Measurements from ENCODE around the gene SLC22A31. TPM values are rescaled to one million over a fixed set of nuclear protein-coding genes. Genes with fewer than 3 reads are reported as not detected.
"Not testable (repeated sequence)": the region's sequence is repeated elsewhere in the genome, so short reads cannot be mapped to it uniquely, and the experiment has no call there.

Gene SLC22A31
- total RNA-seq, 5 donors from 2014 or later (not counting 1 experiment from before 2014, with no cell fraction given) = 0.49 to 2.7 (median 1.3) TPM

DNA sequence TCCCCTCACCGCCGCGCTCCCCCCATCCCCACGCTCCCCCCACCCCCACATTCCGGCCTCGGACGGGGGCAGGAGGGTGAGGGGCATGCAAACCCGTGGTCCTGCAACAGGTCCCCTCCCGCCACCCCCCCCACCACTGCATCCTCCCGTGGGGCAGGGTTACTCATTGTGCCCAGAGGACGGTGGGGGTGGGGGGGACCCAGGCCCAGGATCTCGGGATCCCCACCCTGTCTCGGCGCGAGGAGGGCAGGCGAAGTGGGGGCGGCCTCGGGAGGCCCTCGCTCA lies 8.5 kb downstream of the SLC22A31 start:
- DNase-seq = no peak
- Histone ChIP-seq H3K4me3 (ENCODE audit: control insufficient read depth in 1 of 2, extremely low read depth in 1 of 2, low read length in 1 of 2) (no peak overlapping the region), H3K27ac (ENCODE audit: low read length) (no peak overlapping the region), H3K27me3 (replicated peaks in 1 of 2; ENCODE audit: control insufficient read depth in 2 of 2, extremely low read depth in 1 of 2, insufficient read depth in 2 of 2, low read length in 1 of 2) (peaks cover 0 to 4% of the 10 kb centered on the region in 2 experiments), H3K4me1 (ENCODE audit: control insufficient read depth in 1 of 2, extremely low read depth in 1 of 2, insufficient read depth in 2 of 2, low read length in 2 of 2) (peaks cover 0 to 13% of the 10 kb centered on the region in 2 experiments), H3K9me3 (no peaks in the 10 kb centered on the region), H3K36me3 (ENCODE audit: control insufficient read depth in 2 of 2, extremely low read depth in 1 of 2, insufficient read depth in 1 of 2, low read length in 1 of 2) (no peaks in the 10 kb centered on the region)
- Mint-ChIP-seq H3K4me3 (no peak overlapping the region), H3K4me1 (peaks cover 0 to 6% (median 0%) of the 10 kb centered on the region in 3 donors), H3K27ac (no peak overlapping the region), H3K27me3 (peaks cover 0 to 3% of the 10 kb centered on the region in 2 donors), H3K9me3 (no peaks in the 10 kb centered on the region), H3K36me3 (no peaks in the 10 kb centered on the region)
- CTCF ChIA-PET = no interaction called here
- 5% methylated on average over 7 of the region's 19 CpGs for WGBS (ENCODE audit: insufficient coverage)
- POLR2A ChIA-PET = no interaction called here
- ATAC-seq (replicated peaks in 1 of 4) = no peak

DNA sequence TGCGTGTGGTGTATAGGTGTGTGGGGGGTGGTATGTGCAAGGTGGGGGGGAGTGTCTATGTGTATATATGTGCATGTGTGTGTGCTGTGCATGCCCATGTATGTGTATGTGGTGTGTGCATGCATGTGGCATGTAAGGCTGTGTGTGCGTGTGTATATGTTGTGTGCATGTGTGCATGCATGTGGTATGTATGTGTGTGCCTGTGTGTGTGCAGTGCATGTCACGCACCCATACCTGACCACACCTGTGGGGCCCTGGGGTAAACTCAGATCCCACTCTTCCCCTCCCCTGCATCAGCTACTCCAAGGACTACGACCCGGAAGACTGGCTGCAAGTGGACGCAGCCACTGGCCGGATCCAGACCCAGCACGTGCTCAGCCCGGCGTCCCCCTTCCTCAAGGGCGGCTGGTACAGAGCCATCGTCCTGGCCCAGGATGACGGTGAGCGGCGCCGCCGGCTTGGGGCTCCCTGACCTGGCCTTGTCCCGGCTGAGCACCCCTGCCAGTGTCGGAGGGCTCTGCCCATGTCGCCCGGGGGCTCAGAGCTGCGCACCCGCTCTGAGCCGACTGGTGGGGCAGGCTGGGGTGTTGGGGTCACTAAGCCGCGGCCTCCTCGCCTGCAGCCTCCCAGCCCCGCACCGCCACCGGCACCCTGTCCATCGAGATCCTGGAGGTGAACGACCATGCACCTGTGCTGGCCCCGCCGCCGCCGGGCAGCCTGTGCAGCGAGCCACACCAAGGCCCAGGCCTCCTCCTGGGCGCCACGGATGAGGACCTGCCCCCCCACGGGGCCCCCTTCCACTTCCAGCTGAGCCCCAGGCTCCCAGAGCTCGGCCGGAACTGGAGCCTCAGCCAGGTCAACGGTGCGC lies 9.1 kb downstream of the SLC22A31 start:
- WGBS (ENCODE audit: insufficient coverage) = 87% methylated on average over 38 of the region's 44 CpGs
- peak overlapping the region in 2 of 3 donors; percentile 7 to 56 for H3K4me3 Mint-ChIP-seq

GRCh38 chr16:89190150-89190958 lies 10.0 kb downstream of the SLC22A31 start:
- 70% methylated on average over 21 of the region's 28 CpGs for WGBS (ENCODE audit: insufficient coverage)
- POLR2A ChIA-PET = interaction anchor here in 1 of 2 donors (0.6 kb wide), 1 partner anchor 412 kb away, joined by 4 read pairs; no protein-coding TSS in a partner anchor
- CTCF ChIA-PET = no interaction called here
- no peaks in the 10 kb centered on the region for H3K27me3 Mint-ChIP-seq
- H3K27me3 ChIP-seq (replicated peaks in 1 of 2; ENCODE audit: control insufficient read depth in 2 of 2, extremely low read depth in 1 of 2, insufficient read depth in 2 of 2, low read length in 1 of 2) = peaks cover 0 to 4% of the 10 kb centered on the region in 2 experiments
- H3K9me3 Mint-ChIP-seq = no peaks in the 10 kb centered on the region
- H3K4me1 ChIP-seq (ENCODE audit: control insufficient read depth in 1 of 2, extremely low read depth in 1 of 2, insufficient read depth in 2 of 2, low read length in 2 of 2) = peaks cover 0 to 13% of the 10 kb centered on the region in 2 experiments
- H3K36me3 ChIP-seq (ENCODE audit: control insufficient read depth in 2 of 2, extremely low read depth in 1 of 2, insufficient read depth in 1 of 2, low read length in 1 of 2) = no peaks in the 10 kb centered on the region
- ATAC-seq (replicated peaks in 1 of 4) (no peak), DNase-seq (peak in 1 of 35 experiments; percentile 12)
- H3K4me1 Mint-ChIP-seq = peaks cover 0 to 6% (median 0%) of the 10 kb centered on the region in 3 donors
- H3K9me3 ChIP-seq = no peaks in the 10 kb centered on the region
- peak overlapping the region in 1 of 2 donors; percentile 55 for H3K27ac Mint-ChIP-seq
- peak overlapping the region in 1 of 3 donors; percentile 56 for H3K4me3 Mint-ChIP-seq
- H3K4me3 ChIP-seq (ENCODE audit: control insufficient read depth in 1 of 2, extremely low read depth in 1 of 2, low read length in 1 of 2) = no peak overlapping the region
- no peaks in the 10 kb centered on the region for H3K36me3 Mint-ChIP-seq
- H3K27ac ChIP-seq (ENCODE audit: low read length) = no peak overlapping the region

More for the DNA sequence above, 9.1 kb downstream of the SLC22A31 start:
- no peak overlapping the region for H3K27ac Mint-ChIP-seq
- H3K36me3 Mint-ChIP-seq = no peaks in the 10 kb centered on the region
- no peak overlapping the region for H3K4me3 ChIP-seq (ENCODE audit: control insufficient read depth in 1 of 2, extremely low read depth in 1 of 2, low read length in 1 of 2)
- DNase-seq = no peak
- no peaks in the 10 kb centered on the region for H3K9me3 Mint-ChIP-seq
- H3K27me3 Mint-ChIP-seq = no peaks in the 10 kb centered on the region
- peaks cover 0 to 6% (median 0%) of the 10 kb centered on the region in 3 donors for H3K4me1 Mint-ChIP-seq
- H3K9me3 ChIP-seq = no peaks in the 10 kb centered on the region
- POLR2A ChIA-PET = interaction anchor here in 1 of 2 donors (0.6 kb wide), 1 partner anchor 413 kb away, joined by 4 read pairs; no protein-coding TSS in a partner anchor
- no peak overlapping the region for H3K27ac ChIP-seq (ENCODE audit: low read length)
- no peaks in the 10 kb centered on the region for H3K36me3 ChIP-seq (ENCODE audit: control insufficient read depth in 2 of 2, extremely low read depth in 1 of 2, insufficient read depth in 1 of 2, low read length in 1 of 2)
- H3K27me3 ChIP-seq (replicated peaks in 1 of 2; ENCODE audit: control insufficient read depth in 2 of 2, extremely low read depth in 1 of 2, insufficient read depth in 2 of 2, low read length in 1 of 2) = peaks cover 0 to 4% of the 10 kb centered on the region in 2 experiments
- H3K4me1 ChIP-seq (ENCODE audit: control insufficient read depth in 1 of 2, extremely low read depth in 1 of 2, insufficient read depth in 2 of 2, low read length in 2 of 2) = peaks cover 0 to 13% of the 10 kb centered on the region in 2 experiments
- CTCF ChIA-PET = no interaction called here
- ATAC-seq (replicated peaks in 1 of 4) = no peak

DNA sequence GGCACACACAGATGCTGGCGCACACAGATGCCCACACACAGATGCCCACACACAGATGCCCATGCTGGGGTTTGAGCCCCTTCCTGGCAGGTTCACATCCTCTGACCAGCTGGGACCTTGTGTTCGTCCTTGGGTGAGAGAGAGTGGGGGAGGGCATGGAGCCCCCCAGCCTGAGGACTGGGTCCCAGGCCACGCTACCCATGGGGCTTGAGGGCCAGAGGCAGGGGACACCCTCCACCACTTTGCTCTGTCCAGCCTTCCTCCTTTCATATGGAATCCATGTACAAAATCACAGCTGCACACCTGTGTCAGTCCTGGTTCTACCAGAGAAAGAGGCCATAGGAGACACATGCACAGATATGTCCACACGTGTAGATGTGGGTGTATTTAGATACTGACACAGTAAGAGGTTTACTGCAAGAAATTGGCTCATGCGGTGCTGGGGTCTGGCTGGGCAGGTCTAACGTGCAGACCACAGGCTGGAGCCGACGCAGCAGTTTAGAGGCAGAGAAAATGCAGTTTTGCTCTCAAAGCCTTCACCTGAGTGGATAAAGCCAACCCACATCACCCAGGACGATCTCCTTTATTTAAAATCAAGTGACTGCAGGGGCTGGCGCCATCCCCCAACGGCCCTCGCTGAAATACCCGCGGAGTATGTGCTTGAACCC lies 10.8 kb downstream of the SLC22A31 start:
- peaks cover 0 to 8% of the 10 kb centered on the region in 2 experiments for H3K27me3 ChIP-seq (replicated peaks in 1 of 2; ENCODE audit: control insufficient read depth in 2 of 2, extremely low read depth in 1 of 2, insufficient read depth in 2 of 2, low read length in 1 of 2)
- peak overlapping the region in 1 of 2 donors; percentile 55 for H3K27ac Mint-ChIP-seq
- H3K9me3 ChIP-seq = no peaks in the 10 kb centered on the region
- no peak for ATAC-seq (replicated peaks in 1 of 4)
- no peaks in the 10 kb centered on the region for H3K9me3 Mint-ChIP-seq
- no peak overlapping the region for H3K4me3 Mint-ChIP-seq
- ChIA-PET POLR2A (no interaction called here), CTCF (no interaction called here)
- WGBS (ENCODE audit: insufficient coverage) = 60% methylated on average over 6 of the region's 14 CpGs
- peak in 1 of 35 experiments; percentile 21 for DNase-seq
- no peaks in the 10 kb centered on the region for H3K36me3 ChIP-seq (ENCODE audit: control insufficient read depth in 2 of 2, extremely low read depth in 1 of 2, insufficient read depth in 1 of 2, low read length in 1 of 2)
- H3K27me3 Mint-ChIP-seq = no peaks in the 10 kb centered on the region
- no peak overlapping the region for H3K4me3 ChIP-seq (ENCODE audit: control insufficient read depth in 1 of 2, extremely low read depth in 1 of 2, low read length in 1 of 2)
- no peaks in the 10 kb centered on the region for H3K36me3 Mint-ChIP-seq
- H3K4me1 ChIP-seq (ENCODE audit: control insufficient read depth in 1 of 2, extremely low read depth in 1 of 2, insufficient read depth in 2 of 2, low read length in 2 of 2) = peaks cover 0 to 13% of the 10 kb centered on the region in 2 experiments
- no peak overlapping the region for H3K27ac ChIP-seq (ENCODE audit: low read length)
- peaks cover 0 to 6% (median 0%) of the 10 kb centered on the region in 3 donors for H3K4me1 Mint-ChIP-seq

- H3K9me3 ChIP-seq; H3K4me3 ChIP-seq (ENCODE audit: control insufficient read depth in 1 of 2, extremely low read depth in 1 of 2, low read length in 1 of 2); DNase-seq; CTCF ChIA-PET; H3K36me3 ChIP-seq (ENCODE audit: control insufficient read depth in 2 of 2, extremely low read depth in 1 of 2, insufficient read depth in 1 of 2, low read length in 1 of 2); H3K4me3 Mint-ChIP-seq; H3K36me3 Mint-ChIP-seq; H3K27me3 ChIP-seq (replicated peaks in 1 of 2; ENCODE audit: control insufficient read depth in 2 of 2, extremely low read depth in 1 of 2, insufficient read depth in 2 of 2, low read length in 1 of 2); H3K27ac ChIP-seq (ENCODE audit: low read length); H3K27ac Mint-ChIP-seq; H3K27me3 Mint-ChIP-seq; ATAC-seq (replicated peaks in 1 of 4); H3K9me3 Mint-ChIP-seq; POLR2A ChIA-PET; H3K4me1 Mint-ChIP-seq: not testable (repeated sequence)
- H3K4me1 ChIP-seq (ENCODE audit: control insufficient read depth in 1 of 2, extremely low read depth in 1 of 2, insufficient read depth in 2 of 2, low read length in 2 of 2) = peaks cover 0 to 13% of the 10 kb centered on the region in 2 experiments
- 91% methylated on average over 20 of the region's 25 CpGs for WGBS (ENCODE audit: insufficient coverage)
Measured at GRCh38 chr16:89188471-89189357, 11.6 kb downstream of the SLC22A31 start.
